CD4-positive, alpha-beta T cell treated with Interleukin-6 for 4 hours (primary cell): ENCODE results near the gene ACSM5.
"Not testable (repeated sequence)": the region's sequence is repeated elsewhere in the genome, so short reads cannot be mapped to it uniquely, and the experiment has no call there.

Source experiments
- DNase-seq: peaks from one replicate; pipeline ENCODE4 v3.0.0-alpha.2; 2020; ENCODE audit warnings: mixed read lengths

ACSM5 gene

DNA sequence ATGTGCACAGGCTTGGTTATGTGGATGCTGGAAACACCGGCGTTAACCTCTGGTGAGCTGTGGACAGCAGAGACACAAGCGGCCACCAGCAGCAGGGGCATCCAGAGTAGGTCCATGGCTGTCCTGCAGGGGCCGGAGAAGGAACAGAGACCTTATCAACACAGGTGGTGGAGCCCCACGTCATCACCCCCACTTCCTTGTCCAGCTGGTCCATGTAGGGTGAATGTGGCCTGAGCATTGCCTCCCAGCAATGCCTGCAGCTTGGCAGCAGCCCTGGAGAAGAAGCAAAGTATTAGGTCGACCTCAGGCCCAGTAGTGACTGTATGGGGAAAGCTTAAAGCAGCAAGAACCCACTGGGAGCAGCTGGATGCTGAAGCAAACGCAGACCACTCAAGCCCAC lies 10.1 kb upstream of the ACSM5 start:
- DNase-seq: no peak

DNA sequence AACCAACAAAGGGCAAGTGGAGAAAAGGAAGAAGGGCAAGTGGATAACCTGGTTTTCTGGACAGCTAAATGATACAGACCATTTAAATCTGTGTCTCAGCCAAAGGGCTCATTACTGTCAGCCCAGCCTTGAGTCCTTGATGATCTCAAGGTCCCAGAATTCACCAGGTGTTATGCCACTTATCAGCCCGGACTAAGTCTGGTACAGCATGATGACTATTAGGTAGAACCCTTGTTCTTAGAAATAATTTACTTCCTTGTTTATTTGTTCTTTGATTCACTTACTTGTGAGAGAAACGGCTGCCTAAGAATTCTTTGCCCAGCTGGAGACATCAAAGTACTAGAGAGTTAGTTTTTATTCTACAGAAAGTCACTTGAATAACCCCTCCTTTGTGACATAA lies 8.3 kb upstream of the ACSM5 start:
- no peak for DNase-seq

DNA sequence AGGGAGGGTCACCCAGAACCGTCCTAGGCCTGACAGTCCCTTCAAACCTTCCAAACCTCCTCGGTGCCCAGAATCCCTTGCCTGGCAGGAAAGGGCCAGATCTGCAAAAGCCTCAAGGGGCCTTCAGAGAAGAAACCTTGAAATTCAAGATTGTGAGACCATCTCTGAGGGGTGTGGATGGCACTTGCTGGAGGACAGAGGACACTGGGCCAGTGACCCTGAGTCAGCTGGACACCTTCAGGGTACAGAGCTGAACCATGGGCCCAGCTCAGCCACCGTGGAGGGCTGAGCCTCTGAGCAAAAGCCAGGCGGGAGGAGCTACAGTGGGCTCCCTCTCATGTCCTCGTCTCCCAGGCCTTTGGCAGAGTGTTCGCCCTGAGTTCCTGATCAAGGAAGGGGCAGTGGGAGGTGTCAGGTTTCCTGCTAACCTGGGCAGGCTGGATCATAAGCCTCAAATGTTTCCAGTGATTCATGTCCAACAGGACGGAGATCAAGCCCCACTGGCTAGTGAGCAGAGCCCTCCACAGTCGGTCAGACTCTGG lies 7.8 kb upstream of the ACSM5 start:
- DNase-seq: no peak

DNA sequence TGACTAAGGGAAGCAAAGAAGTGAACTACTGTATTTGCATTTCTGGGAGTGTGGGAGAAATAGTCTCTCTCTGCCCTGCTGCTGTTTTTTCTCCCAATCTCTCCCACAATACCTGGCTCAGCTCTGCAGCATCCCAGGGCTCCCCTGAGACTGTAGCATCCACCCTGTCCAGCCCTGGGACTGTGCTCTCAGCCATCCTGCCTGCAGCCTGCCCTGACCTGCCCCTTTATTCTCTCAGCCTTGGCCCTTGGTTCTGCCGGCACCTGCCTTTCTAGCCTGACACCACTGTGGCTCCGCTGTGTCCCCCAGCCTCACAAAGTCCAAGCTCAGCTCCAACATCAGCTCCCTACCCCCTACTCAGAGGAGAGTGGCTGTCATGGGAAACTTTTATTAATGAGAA lies 6.7 kb upstream of the ACSM5 start:
- no peak for DNase-seq

DNA sequence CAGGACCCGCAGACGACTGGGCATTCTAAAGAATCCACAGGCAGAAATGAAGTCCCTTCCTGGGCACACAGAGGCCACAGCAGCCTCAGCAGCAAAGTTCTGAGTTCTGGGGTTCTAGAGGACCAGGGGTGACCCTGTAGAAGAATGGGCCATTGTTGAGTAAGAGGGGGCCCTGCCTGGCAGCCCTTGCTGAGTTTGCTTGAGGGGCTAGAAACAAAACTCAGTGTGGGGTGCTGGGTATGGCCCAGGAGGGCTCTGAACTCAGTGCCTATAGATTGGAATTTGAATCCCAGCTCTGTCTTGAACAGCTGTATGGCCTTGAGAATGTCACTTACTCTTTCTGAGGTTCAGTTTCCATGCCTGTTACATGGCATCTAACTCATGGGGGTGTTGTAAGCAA lies 4.7 kb upstream of the ACSM5 start, which contains the start of gene PDILT:
Gene PDILT (minus strand): TSS at position 101 of the 400 bp plus-strand sequence. CDS start 5,437 bp downstream, outside the sequence.
- no peak for DNase-seq

DNA sequence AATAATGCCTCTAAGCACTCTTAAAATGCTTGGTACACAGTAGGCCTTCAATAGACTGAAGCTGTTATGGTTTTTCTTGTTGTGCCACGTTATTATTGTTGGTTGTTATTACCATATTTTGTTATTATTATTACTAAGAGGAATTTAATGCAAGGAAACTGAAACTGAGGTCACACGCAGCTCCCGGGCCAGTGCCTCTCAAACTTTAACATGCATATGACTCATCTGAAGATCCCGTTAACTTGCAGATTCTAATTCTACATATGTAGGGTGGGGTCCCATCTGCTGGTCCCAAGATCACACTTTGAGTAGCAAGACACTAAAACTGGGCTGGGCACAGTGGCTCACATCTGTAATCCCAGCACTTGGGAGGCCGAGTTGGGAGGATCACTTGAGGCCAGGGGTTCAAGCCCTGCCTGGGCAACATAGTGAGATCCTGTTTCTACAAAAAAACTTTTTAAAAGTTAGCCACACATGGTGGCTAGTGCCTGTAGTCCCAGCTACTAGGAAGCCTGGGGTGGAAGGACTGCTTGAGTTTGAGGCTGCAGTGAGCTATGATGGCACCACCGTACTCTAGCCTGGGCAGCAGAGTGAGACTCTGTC lies 888 bp downstream of the ACSM5 start:
- DNase-seq: no peak

DNA sequence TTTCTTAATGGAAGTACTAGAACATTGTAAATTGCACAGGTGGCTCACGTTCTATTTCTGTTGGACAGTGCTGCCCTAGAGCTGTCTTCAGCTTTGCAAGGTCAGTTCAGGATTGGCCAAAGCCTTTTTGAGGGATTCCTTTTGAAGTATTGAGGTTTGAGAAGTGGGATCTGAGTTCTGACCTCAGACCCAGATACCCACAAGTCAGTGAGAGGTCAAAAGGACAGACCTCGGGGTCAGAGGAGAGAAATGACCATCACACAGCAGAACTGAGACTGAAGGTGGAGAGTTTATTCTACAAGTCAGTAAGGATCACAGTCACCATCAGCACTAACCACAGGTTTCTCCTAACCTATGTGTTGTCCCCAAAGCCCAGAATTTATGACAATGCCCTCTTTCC lies 1.7 kb downstream of the ACSM5 start:
- no peak for DNase-seq

DNA sequence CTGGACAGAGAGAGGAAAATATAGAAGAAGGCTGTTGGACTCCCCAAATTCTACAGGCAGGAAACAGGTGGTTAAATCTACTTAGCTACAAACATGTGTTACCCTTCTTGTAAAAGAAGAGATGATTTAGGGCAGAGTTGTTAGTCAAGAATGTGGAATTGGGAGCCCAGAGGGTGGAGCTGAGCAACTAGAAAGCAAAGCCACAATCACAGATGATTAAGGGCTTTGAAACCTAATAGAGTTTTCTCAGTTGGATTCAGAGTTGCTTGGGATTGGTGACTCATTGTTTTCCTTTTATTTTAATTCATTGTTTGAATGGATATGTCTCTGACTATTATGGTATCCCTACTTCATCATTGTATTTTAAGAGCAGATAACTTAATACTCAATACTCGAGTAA lies 6.2 kb downstream of the ACSM5 start:
- no peak for DNase-seq

DNA sequence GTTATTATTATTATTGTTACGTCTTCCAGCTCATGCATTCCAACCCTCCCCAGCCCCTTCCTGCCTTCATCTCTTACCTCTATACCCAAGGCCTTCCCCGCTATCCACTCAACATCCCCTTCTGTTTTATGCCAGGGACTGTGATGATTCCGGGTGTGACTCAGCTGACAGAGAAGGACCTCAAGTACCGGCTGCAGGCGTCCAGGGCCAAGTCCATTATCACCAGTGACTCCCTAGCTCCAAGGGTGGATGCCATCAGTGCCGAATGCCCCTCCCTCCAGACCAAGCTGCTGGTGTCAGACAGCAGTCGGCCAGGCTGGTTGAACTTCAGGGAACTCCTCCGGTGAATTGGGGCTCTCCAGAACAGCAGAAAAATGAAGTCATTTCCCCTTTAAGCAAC lies 9.8 kb downstream of the ACSM5 start:
- not testable (repeated sequence) for DNase-seq

DNA sequence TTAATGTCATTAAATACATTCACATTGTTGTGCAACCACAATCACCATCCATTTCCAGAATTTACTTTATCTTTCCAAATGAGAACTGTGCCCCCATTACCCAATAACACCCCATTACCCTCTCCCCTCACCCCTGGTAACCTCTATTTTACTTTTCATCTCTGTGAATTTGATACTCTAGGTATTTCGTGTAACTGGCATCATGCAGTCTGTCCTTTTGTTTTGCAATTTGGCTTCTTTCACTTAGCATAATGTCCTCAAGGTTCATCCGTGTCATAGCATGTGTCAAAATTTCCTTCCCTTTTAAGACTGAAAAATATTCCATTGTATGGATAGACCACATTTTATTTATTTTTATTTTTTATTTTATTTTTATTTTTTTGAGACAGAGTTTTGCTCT lies 12.4 kb downstream of the ACSM5 start:
- DNase-seq: not testable (repeated sequence)

DNA sequence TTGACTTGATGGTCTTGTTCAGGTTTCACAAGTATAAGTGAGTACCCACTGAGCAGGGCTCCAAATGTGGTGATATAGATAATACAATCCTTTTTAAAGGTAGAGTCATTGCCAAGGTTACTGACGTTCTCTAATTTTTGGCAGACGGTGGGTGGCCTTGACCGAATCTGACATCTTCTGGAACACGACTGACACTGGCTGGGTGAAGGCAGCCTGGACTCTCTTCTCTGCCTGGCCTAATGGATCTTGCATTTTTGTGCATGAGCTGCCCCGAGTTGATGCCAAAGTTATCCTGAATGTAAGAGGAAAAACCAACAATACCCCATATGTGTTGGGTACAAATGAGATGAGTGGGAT lies 14.4 kb downstream of the ACSM5 start:
- DNase-seq: not testable (repeated sequence)

DNA sequence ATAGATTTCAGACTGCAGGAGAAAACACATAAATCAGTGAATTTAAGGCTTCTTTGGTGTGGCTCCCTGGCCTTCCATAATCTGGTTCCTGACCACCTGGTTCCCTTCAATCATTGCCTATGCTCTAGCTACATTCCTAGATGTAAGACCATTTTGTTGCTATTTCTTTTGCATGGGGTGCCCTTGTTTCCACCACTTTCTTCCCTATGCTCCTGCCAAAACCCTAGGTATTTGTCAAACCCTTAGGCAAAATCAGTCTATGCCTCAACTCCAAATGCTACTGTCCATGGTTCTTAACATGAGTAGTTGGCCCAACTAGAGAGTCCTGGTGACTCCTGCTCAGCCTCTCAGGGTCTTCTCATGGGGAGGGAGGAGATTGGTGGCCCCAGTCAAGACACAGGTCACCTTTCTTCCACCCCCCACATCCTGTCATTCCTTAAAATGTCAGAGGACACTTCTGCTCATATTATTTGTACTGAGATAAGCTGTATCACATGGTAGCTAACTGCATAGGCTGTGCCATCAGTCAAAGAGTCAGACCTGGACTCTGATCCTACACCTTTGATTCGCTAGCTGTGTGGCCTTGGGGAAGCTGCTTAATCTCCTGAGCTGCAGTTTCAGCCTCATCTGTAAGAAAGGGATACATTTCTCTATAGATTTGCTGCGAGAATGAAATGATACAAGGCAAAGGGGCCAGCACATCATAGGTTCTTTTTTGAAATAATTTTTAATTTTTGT lies 15.0 kb downstream of the ACSM5 start:
- no peak for DNase-seq

DNA sequence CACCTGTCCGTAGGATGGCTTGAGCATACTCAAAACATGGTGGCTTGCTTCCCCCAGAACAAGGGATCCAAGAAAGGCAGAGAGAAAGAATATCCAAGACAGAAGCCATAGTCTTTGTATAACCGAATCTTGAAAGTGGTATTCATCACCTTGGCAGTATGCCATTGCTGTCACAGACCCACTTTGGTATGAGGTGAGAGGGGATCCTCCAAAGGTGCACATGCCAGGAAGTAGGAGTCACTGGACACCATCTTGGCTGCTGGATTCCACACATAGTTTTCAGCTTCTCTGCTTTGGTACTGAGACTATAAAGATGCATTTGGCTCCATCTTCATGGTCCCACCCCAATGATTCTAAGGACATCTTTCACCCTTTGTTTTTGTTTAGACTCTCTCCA lies 18.1 kb downstream of the ACSM5 start:
- DNase-seq: not testable (repeated sequence)

DNA sequence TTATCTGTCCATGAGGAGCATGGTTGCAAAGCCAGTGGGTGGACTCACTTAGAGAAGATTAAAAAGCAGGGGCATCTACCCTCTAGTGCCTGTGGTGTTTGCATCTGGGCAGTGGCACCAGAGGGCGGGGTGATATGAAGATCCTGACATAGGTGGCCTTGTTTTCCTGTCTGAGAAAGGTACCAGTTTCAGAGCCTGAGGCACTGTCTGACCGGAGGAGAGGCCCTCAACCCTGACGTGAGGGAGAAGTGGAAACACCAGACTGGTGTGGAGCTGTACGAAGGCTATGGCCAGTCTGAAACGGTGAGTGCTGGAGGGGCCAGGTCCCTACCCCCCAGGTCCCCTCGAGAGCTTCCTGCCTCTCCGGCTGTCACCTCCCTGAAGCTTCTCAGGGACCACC lies 20.2 kb downstream of the ACSM5 start:
- not testable (repeated sequence) for DNase-seq

DNA sequence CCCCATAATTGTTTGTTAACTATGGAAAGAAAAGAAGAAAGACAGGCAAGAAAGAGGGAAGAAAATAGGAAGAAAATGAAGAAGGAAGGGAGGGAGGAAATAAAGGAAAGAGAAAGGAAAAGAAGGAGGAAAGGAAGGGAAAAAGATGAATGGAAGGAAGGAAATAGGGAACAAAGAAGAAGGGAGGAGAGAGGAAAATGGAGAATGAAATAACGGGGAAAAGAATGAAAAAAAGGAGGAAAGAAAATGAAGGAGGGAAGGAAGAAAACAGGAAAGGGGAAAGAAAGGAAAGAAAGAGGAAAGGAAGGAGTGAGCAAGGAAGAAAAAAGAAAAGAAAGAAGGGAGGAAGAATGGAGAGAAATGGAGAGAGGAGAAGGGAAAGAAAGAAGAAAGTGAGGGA lies 21.1 kb downstream of the ACSM5 start:
- DNase-seq: not testable (repeated sequence)

DNA sequence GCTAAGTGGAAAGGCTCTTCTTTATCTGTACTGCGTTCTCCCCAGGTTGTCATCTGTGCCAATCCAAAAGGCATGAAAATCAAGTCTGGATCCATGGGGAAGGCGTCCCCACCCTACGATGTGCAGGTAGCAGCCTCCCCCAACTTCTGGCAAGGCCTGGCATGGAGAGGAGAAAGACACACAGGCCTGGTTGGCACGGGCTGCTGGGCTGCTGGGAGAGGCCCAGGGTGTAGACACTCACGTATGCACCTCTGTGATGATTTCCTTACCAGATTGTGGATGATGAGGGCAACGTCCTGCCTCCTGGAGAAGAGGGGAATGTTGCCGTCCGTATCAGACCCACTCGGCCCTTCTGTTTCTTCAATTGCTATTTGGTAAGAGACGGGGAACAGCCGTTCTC lies 21.6 kb downstream of the ACSM5 start:
- no peak for DNase-seq

DNA sequence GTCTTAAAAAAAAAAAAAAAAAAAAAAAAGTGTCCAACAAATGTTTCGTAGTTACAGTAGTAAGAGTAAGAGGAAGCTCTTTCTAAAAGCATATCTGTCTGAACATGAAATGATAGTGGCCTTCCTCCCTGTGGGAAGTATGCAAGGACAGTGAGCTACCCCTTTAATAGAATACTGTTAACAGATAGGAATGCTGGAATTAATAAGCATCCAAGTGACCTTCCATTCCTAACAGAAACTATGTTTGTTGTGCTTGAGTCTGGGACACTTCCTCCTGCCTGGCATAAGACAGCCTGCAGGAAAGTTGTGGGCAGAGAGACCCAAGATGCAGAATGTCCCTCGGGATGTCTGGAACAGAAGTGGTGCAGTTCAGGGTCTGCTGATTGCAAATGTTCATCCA lies 29.6 kb downstream of the ACSM5 start:
- DNase-seq: not testable (repeated sequence)

DNA sequence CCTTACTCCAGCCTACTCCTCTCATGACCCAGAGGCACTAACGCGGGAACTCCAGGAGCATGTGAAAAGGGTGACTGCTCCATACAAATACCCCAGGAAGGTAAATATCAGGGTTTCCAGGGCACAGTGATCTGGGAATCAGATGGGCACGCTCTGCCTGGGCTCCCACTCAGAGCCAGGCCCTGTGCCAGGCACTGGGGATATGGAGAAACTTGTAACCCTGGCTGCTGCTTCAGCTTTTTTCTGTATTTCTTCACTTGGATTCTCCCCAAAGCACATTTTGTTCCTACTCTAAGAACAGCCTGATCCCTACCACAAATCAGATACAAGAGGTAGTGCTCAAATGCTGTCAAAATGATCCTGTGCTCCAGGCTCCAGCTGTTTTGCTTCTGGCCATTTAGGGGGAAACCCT lies 30.5 kb downstream of the ACSM5 start:
- not testable (repeated sequence) for DNase-seq

DNA sequence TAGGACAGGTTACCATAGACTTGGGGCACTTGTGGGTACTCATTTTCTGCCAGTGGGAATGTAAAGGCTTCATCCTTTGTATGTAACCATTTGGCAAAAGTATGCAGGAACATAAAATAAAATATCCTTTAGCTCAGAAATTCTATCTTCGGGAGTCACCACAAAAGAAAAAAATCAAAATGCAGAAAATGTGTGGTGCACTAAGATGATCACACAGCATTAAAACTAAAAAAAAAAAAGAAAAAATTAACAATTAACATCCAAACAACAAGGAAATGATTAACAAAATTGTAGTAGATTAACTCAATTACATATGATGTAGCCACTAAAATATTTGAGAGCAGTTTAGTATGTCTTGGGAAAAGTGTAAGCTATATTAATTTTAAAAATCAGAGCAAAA lies 31.4 kb downstream of the ACSM5 start:
- DNase-seq: not testable (repeated sequence)

DNA sequence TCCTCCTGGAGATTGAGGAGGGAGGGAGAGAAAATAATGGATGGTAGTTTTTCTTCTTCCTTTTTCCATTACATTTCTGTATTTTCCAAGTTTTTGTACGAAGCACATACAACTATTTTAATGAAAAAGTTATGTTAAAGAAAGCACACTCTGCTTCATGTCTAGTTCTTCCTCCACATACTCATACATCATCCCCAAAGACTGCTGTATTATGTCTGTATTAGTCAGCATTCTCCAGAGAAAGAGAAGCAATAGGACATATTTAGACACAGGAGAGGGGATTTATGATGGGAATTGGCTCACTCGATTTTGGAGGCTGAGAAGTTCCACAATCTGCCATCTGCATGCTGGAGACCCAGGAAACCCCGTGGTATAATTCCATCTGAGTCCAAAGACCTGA lies 31.9 kb downstream of the ACSM5 start:
- DNase-seq: no peak

DNA sequence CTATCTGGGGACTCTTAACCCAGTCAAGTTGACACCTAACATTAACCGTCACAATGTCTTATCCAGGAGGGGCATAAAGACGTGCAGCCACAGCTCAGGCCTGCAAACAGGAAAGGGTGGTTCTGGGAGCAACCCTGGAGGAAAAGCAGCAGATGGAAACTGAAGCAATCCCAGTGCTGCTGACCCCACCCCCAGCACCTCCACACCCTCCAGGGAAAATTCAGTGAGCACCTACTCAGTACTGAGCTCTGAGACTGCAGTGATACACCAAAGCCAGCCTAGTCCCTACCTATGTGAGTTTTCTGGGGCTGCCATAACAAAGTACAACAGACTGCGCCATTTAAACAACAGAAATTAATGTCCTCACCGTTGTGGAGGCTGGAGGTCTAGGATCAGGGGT lies 32.5 kb downstream of the ACSM5 start:
- DNase-seq: not testable (repeated sequence)

DNA sequence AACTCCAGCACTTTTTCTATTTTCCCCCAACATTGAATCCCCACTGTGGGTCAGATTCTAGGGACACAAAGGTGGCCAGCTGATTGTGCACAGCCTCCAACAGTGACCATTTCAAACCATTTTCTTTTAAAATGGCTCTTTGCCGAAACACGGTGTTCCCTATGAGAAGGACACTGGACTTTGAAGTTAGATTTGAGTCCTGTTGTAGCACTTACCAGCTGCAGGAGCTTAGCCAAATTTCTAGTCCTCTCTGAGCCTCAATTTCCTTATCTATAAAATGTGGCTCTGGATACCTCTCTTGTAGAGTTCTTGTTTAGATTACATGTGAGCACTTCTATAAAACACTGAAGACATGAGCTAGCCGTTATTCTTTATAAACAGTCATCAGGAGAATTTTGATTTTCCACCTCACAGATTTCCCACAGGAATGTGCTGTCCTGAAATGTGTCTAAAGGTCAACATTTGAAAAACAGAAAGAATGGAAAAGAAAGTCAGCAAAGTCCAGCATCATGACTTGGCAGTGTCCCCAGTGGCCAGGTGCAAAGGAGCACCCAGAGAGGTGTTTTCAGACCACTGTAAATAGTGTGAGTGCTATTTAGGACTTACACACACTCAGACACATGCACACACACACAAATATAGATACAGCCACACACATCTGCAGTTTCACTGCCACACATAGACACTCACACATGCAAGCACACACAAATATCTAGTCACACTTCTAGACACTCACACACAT lies 37.5 kb downstream of the ACSM5 start:
- DNase-seq: not testable (repeated sequence)

DNA sequence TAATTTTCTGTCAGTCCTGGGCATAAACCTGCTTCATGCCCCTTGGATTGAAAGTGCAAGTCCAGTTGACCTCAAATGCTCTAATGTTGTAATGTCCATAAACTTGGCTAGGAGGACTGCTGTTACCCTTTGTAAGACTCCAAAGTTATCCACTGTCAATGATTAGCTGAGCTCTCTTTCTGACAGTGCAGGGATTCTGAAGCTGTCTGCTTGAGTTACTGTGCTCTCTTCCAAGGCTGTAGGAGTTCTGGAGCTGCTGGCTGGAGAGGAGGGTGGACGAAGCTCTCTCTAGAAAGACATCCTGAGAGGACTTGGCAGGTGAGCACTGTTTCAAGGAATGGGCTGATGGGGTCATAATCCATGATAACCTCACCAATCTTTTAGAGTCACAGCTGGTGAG lies 42.0 kb downstream of the ACSM5 start, which contains the start of gene ACSM2A:
Gene ACSM2A (plus strand): TSS at position 158 of the 400 bp plus-strand sequence. CDS start 8,594 bp downstream, outside the sequence.
- DNase-seq: not testable (repeated sequence)

DNA sequence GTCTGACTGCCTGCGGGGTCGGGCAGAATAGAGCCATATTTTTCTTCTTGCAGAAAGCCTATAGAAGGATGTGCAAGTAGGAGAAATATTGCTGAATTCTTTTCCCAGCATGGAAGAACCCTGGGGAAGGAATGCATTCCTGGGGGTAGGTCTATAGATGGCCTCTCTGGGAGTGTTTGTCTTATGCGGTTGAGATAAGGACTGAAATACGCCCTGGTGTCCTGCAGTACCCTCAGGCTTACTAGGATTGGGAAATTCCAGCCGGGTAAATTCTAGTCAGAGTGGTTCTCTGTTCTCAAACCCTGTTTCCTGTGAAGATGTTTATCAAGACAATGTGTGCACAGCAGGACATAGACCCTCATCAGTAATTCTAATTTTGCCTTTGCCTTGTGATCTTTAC lies 44.3 kb downstream of the ACSM5 start:
- not testable (repeated sequence) for DNase-seq
